Mesenchymal stem cell (in vitro differentiated cells and primary cell): ENCODE data around the gene FAM50B.

ENCODE experiments used
- DNase-seq: peaks from one replicate; pipeline ENCODE4 v3.0.0-alpha.2; 2013
- H2AFZ ChIP-seq: one replicate; pipeline ENCODE4 v1.6.1; 2013; ENCODE audit warnings: low read depth, mild to moderate bottlenecking, control low read depth, inconsistent platforms, low read length, moderate library complexity
- H2AK5ac ChIP-seq: 2 replicates; pipeline ENCODE4 v1.6.1; 2013; ENCODE audit warnings: low read length, moderate library complexity, mild to moderate bottlenecking, inconsistent platforms; ENCODE audit not compliant: severe bottlenecking
- H2BK120ac ChIP-seq: one replicate; pipeline ENCODE4 v1.6.1; 2013; ENCODE audit warnings: low read depth, mild to moderate bottlenecking, inconsistent platforms, low read length, moderate library complexity
- H2BK12ac ChIP-seq, 2 experiments: one replicate each; pipeline ENCODE4 v1.6.1; 2013; ENCODE audit warnings: inconsistent platforms in 2 of 2, low read length in 2 of 2, mild to moderate bottlenecking in 2 of 2, moderate library complexity in 2 of 2, control low read depth in 1 of 2
- H2BK15ac ChIP-seq: one replicate; pipeline ENCODE4 v1.6.1; 2013; ENCODE audit warnings: mild to moderate bottlenecking, low read depth, inconsistent platforms; ENCODE audit not compliant: poor library complexity, severe bottlenecking
- H2BK5ac ChIP-seq: 2 replicates; pipeline ENCODE4 v1.6.1; 2013; ENCODE audit warnings: low read depth, mild to moderate bottlenecking, low read length, control low read depth, inconsistent platforms; ENCODE audit not compliant: poor library complexity, severe bottlenecking
- H3K14ac ChIP-seq, 2 experiments: one replicate each; pipeline ENCODE4 v1.6.1; 2013; ENCODE audit warnings: inconsistent platforms in 2 of 2, low read length in 2 of 2, control low read depth in 1 of 2, mild to moderate bottlenecking in 1 of 2, moderate library complexity in 1 of 2
- H3K18ac ChIP-seq, 2 experiments: one replicate each; pipeline ENCODE4 v1.6.1; 2013; ENCODE audit warnings: inconsistent platforms in 2 of 2, low read length in 2 of 2, control low read depth in 1 of 2, low read depth in 1 of 2, mild to moderate bottlenecking in 1 of 2
- H3K23ac ChIP-seq, 2 experiments: one replicate each; pipeline ENCODE4 v1.6.1; 2013; ENCODE audit warnings: inconsistent platforms in 2 of 2, low read length in 2 of 2, mild to moderate bottlenecking in 2 of 2, moderate library complexity in 2 of 2, control low read depth in 1 of 2
- H3K27ac ChIP-seq: 2 replicates; pipeline ENCODE4 v1.5.1; 2013; ENCODE audit warnings: mild to moderate bottlenecking, moderate library complexity, low read length, control low read depth, inconsistent platforms; ENCODE audit not compliant: poor library complexity, severe bottlenecking
- H3K27me3 ChIP-seq, 2 experiments: 2 replicates each; pipeline versions ENCODE4 v1.6.1 to v1.7.0; 2013; ENCODE audit warnings: low read length in 2 of 2, mild to moderate bottlenecking in 2 of 2, moderate library complexity in 2 of 2, control low read depth in 1 of 2, inconsistent platforms in 1 of 2; ENCODE audit not compliant: control insufficient read depth in 1 of 2, insufficient read depth in 1 of 2
- H3K36me3 ChIP-seq, 2 experiments: 2 replicates each; pipeline versions ENCODE4 v1.6.1 to v1.7.0; 2013; ENCODE audit warnings: low read length in 2 of 2, control low read depth in 1 of 2, inconsistent platforms in 1 of 2, low read depth in 1 of 2, mild to moderate bottlenecking in 1 of 2; ENCODE audit not compliant: insufficient read depth in 2 of 2, control insufficient read depth in 1 of 2
- H3K4ac ChIP-seq, 2 experiments: one replicate each; pipeline ENCODE4 v1.6.1; 2013; ENCODE audit warnings: inconsistent platforms in 2 of 2, low read length in 2 of 2, mild to moderate bottlenecking in 2 of 2, moderate library complexity in 2 of 2, control low read depth in 1 of 2, low read depth in 1 of 2
- H3K4me1 ChIP-seq: 2 replicates; pipeline ENCODE4 v1.6.1; 2013; ENCODE audit warnings: low read depth, low read length, control low read depth; ENCODE audit not compliant: control insufficient read depth, insufficient read depth
- H3K4me2 ChIP-seq: 2 replicates; pipeline ENCODE4 v1.6.1; 2013; ENCODE audit warnings: low read length, mild to moderate bottlenecking, inconsistent platforms; ENCODE audit not compliant: poor library complexity, severe bottlenecking
- H3K4me3 ChIP-seq, 2 experiments: 2 replicates each; pipeline versions ENCODE4 v1.5.1 to v1.7.0; 2013; ENCODE audit warnings: low read length in 2 of 2, mild to moderate bottlenecking in 2 of 2, control low read depth in 1 of 2, low read depth in 1 of 2; ENCODE audit not compliant: insufficient read depth in 1 of 2
- H3K79me1 ChIP-seq: replicated peaks from 2 replicates; pipeline ENCODE4 v1.6.1; 2013; ENCODE audit warnings: mild to moderate bottlenecking, control low read depth, low read length, inconsistent platforms; ENCODE audit not compliant: poor library complexity, severe bottlenecking
- H3K9ac ChIP-seq: 2 replicates; pipeline ENCODE4 v1.7.0; 2013; ENCODE audit warnings: mild to moderate bottlenecking, low read length, moderate library complexity
- H3K9me3 ChIP-seq: 2 replicates; pipeline ENCODE4 v1.7.0; 2013; ENCODE audit warnings: mild to moderate bottlenecking, low read length; ENCODE audit not compliant: control insufficient read depth
- H4K8ac ChIP-seq: one replicate; pipeline ENCODE4 v1.6.1; 2013; ENCODE audit warnings: inconsistent platforms, mild to moderate bottlenecking, low read length, moderate library complexity
- H4K91ac ChIP-seq: one replicate; pipeline ENCODE4 v1.6.1; 2013; ENCODE audit warnings: mild to moderate bottlenecking, low read length, inconsistent platforms
- WGBS: methylation state at CpG from one replicate; pipeline ENCODE4 v1.1.7; 2013; ENCODE audit warnings: mixed read lengths; 5-methylcytosine and 5-hydroxymethylcytosine counted together

The FAM50B gene

DNA sequence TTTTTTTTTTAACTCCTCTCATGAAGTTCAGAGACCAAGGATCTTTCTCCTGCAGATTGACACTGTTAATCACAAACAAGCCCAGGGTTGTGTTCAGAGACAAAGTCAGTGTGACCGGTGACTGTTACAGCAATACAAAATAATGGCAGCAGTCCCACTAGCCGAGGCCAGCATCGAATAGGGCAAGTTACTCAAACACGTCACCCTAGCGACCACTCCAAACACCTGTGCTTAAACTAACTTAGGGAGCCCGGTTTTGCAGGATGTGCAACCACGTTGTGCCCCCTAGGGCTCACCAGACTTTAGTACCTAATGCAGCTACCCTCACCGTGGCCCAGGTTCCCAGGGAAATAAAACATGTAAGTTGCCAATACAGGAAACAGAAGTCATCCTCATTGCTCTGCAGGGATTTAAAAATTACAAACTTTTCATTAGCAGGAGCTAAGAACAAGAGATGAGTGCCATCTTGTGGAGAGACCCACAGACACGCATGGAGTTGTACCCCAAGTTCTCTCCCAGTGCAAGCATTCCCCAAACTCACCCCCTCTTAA lies 38.1 kb downstream of the FAM50B start:
- peaks cover 5% of the 10 kb centered on the region for H3K4me1 ChIP-seq
- H3K4me3 ChIP-seq: no peak overlapping the region
- H4K8ac ChIP-seq: no peak overlapping the region
- no peak overlapping the region for H3K18ac ChIP-seq
- no peak overlapping the region for H2BK15ac ChIP-seq
- no peak overlapping the region for H2BK5ac ChIP-seq
- no peak overlapping the region for H2AFZ ChIP-seq
- no peak overlapping the region for H3K23ac ChIP-seq
- no peak overlapping the region for H2BK120ac ChIP-seq
- H2BK12ac ChIP-seq: no peak overlapping the region
- H4K91ac ChIP-seq: no peak overlapping the region
- H3K9me3 ChIP-seq: no peaks in the 10 kb centered on the region
- no peaks in the 10 kb centered on the region for H3K27me3 ChIP-seq
- H3K4ac ChIP-seq: no peak overlapping the region
- no peak overlapping the region for H3K9ac ChIP-seq
- no peaks in the 10 kb centered on the region for H3K36me3 ChIP-seq
- H3K79me1 ChIP-seq: no peaks in the 10 kb centered on the region
- H3K27ac ChIP-seq: no peak overlapping the region
- H2AK5ac ChIP-seq: no peak overlapping the region
- WGBS: 84% methylated on average over 9 of the region's 9 CpGs
- no peak overlapping the region for H3K14ac ChIP-seq
- peak; percentile 36 for DNase-seq
- H3K4me2 ChIP-seq: no peak overlapping the region

GRCh38 chr6:3888153-3888957 lies 39.2 kb downstream of the FAM50B start:
- Histone ChIP-seq H4K8ac (no peak overlapping the region), H2BK15ac (no peak overlapping the region), H2BK12ac (no peak overlapping the region), H3K4me1 (peaks cover 5% of the 10 kb centered on the region), H2AFZ (no peak overlapping the region), H3K4me3 (peak overlapping the region in 1 of 2 experiments; percentile 14), H3K14ac (no peak overlapping the region), H3K23ac (no peak overlapping the region), H3K27ac (no peak overlapping the region), H2BK120ac (no peak overlapping the region), H3K9me3 (no peaks in the 10 kb centered on the region), H3K18ac (no peak overlapping the region), H4K91ac (no peak overlapping the region), H3K36me3 (no peaks in the 10 kb centered on the region), H3K9ac (peak overlapping the region; percentile 46), H2AK5ac (no peak overlapping the region), H3K27me3 (no peaks in the 10 kb centered on the region), H3K79me1 (no peaks in the 10 kb centered on the region), H3K4me2 (no peak overlapping the region), H2BK5ac (no peak overlapping the region), H3K4ac (no peak overlapping the region)
- DNase-seq: no peak
- 89% methylated on average over 13 of the region's 15 CpGs for WGBS

DNA sequence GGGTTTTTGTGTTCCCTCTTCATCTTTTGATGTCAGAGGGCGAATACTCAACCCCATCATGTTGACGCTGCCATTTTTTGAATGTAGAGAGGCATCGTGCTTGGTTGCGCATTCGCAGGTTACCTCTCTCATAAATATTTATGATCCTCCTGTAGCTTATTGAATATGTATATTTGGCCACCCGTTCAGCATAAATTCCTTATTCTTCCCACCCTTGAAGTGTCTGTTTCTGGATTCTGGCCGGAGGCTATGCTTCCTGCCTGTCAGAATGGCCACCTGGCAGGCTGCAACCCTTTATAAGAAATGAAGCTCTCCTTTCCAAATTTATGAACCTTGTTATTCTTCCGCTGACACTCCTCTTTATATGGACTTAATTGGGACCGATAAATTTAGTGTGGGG lies 40.9 kb downstream of the FAM50B start:
- no peak overlapping the region for H3K4me3 ChIP-seq
- no peak overlapping the region for H3K27ac ChIP-seq
- H3K27me3 ChIP-seq: no peaks in the 10 kb centered on the region
- H2AK5ac ChIP-seq: no peak overlapping the region
- H2BK15ac ChIP-seq: no peak overlapping the region
- no peaks in the 10 kb centered on the region for H3K36me3 ChIP-seq
- H3K9me3 ChIP-seq: no peaks in the 10 kb centered on the region
- H3K14ac ChIP-seq: no peak overlapping the region
- H2BK12ac ChIP-seq: no peak overlapping the region
- no peak overlapping the region for H4K8ac ChIP-seq
- no peak overlapping the region for H3K4ac ChIP-seq
- no peak overlapping the region for H3K4me2 ChIP-seq
- H4K91ac ChIP-seq: no peak overlapping the region
- H3K18ac ChIP-seq: no peak overlapping the region
- no peak overlapping the region for H2AFZ ChIP-seq
- no peaks in the 10 kb centered on the region for H3K4me1 ChIP-seq
- 95% methylated on average over 5 of the region's 9 CpGs for WGBS
- no peaks in the 10 kb centered on the region for H3K79me1 ChIP-seq
- no peak for DNase-seq
- no peak overlapping the region for H3K9ac ChIP-seq
- H3K23ac ChIP-seq: no peak overlapping the region
- H2BK120ac ChIP-seq: no peak overlapping the region
- no peak overlapping the region for H2BK5ac ChIP-seq

- Histone ChIP-seq H3K36me3 (no peaks in the 10 kb centered on the region), H3K27me3 (no peaks in the 10 kb centered on the region), H3K9me3 (no peaks in the 10 kb centered on the region), H2BK12ac (no peak overlapping the region), H2BK5ac (no peak overlapping the region), H3K4me3 (no peak overlapping the region), H3K9ac (no peak overlapping the region), H3K4ac (no peak overlapping the region), H3K27ac (no peak overlapping the region), H3K23ac (no peak overlapping the region), H4K8ac (no peak overlapping the region), H3K4me2 (no peak overlapping the region), H2AK5ac (no peak overlapping the region), H3K14ac (no peak overlapping the region), H3K18ac (no peak overlapping the region), H3K4me1 (no peaks in the 10 kb centered on the region), H3K79me1 (no peaks in the 10 kb centered on the region), H2BK15ac (no peak overlapping the region), H2BK120ac (no peak overlapping the region), H4K91ac (no peak overlapping the region), H2AFZ (no peak overlapping the region)
- WGBS: 92% methylated on average over 3 of the region's 3 CpGs
- no peak for DNase-seq
Measured at GRCh38 chr6:3891883-3892282, 42.7 kb downstream of the FAM50B start.
